NK-92 treated with Interleukin-12 subunit alpha and Interleukin-12 subunit beta, amount 100 ng/mL, for 24 hours (cell line): Measurements from ENCODE around the gene ZNF473.
A peak's percentile ranks its signal among the peaks of the same experiment; 100 is the strongest.

Source experiments
- DNase-seq: peaks from one replicate; lab custom pipeline; 2025; lab: John Stamatoyannopoulos, UW

Gene ZNF473

DNA sequence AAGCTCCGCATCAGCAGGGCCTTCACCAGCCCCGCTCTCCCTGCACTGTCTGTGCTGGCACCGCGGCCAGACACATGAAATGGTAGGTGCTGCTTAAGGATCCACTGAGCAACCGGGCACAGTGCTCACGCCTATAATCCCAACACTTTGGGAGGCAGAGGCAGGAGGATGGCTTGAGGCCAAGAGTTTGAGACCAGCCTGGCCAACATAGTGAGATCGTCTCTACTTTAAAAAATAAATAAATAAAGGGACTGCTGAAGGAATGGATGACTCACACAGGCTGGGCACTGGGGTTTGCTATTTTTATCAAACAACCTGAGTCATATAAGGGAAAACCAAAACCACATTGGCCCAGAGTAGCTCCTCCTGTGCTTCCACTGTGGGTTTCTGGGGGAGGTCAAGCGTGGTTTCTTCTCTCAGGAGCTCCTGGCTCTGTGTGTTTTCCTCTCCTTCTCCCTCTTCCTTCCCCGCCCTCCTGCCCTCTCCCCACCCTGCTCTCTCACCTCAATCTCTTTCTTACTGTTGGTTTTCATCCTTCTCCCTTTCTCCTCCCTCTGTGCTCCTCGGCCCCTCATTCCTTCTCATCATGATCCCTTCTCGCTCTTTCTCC is 21.9 kb upstream of the ZNF473 start:
- peak; percentile 55 for DNase-seq

DNA sequence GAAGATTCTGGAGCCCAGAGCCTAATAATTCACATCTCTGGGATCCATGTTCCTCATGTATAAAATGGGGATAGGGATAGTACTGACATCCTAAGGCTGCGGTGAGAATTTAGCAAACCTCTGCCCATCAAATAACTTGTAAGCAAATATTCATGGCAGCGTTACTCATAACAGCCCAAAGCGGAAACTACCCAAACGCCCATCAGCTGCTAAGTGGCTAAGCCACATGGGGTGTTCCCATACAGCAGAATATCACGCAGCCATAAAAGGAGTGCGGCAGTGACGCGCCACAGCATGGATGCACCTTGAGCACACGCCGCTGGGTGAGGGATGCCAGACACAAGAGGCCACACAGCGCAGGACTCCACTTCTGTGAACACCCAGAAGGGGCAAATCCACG is 20.4 kb upstream of the ZNF473 start:
- DNase-seq: no peak

GRCh38 chr19:50007170-50007569 is 18.6 kb upstream of the ZNF473 start:
- no peak for DNase-seq

GRCh38 chr19:50007947-50008346 is 17.9 kb upstream of the ZNF473 start:
- DNase-seq: no peak

GRCh38 chr19:50008532-50008931 is 17.3 kb upstream of the ZNF473 start:
- DNase-seq: no peak

- DNase-seq: no peak
These were observed 9.5 kb upstream of the ZNF473 start for GRCh38 chr19:50016225-50016807.

DNA sequence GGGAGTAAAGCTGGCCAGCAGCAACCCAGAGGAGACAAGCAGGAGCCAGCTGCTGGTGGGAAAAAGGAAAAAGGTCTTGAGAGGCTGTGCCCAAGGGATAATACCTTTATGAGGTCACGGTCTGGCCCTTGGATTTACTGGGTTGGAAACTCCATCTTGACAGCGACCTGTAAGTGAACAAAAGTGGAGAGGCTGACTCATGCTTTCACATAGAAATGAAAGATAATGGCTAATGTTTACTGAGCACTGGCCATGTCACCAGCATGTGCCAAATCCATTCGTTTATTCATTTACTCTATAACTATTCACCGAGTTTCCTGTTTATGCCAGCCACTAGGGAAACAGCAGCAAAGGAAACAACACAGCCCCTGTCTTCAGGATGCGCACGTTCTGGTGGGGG is 5.3 kb upstream of the ZNF473 start:
- no peak for DNase-seq

DNA sequence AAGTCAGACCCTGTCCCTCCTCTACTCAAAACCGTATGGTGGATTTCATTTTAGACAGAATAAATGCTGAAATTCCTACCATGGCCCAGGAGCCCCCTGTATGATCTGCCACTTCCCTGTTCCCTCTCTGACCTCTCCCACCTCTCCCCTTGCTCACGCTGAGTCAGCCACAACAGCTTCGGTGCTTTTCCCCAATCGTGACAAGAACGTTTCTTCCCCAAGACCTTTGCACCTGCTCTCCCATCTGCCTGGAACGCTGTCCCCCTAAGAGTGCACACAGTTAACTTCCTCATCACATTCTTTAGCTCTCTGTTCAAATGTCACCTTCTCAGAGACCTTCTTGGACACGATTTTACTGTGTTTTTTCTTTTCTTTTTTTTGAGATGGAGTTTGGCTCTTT is 3.0 kb upstream of the ZNF473 start:
- DNase-seq: no peak

DNA sequence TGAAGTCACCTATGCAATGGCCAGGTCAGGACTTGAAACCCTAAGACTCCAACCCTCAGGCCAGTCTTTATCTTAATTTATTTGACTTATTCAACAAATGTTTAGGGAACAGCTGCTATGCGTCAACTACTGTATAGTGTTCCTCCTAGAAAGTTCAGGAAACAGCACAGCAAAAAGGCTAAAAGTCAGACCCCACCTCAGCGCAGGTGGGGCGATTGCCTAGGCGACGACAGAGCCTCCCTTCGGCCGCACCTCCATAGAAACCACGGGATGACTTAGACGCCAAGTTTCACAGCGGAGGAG is 1.1 kb upstream of the ZNF473 start:
- no peak for DNase-seq

DNA sequence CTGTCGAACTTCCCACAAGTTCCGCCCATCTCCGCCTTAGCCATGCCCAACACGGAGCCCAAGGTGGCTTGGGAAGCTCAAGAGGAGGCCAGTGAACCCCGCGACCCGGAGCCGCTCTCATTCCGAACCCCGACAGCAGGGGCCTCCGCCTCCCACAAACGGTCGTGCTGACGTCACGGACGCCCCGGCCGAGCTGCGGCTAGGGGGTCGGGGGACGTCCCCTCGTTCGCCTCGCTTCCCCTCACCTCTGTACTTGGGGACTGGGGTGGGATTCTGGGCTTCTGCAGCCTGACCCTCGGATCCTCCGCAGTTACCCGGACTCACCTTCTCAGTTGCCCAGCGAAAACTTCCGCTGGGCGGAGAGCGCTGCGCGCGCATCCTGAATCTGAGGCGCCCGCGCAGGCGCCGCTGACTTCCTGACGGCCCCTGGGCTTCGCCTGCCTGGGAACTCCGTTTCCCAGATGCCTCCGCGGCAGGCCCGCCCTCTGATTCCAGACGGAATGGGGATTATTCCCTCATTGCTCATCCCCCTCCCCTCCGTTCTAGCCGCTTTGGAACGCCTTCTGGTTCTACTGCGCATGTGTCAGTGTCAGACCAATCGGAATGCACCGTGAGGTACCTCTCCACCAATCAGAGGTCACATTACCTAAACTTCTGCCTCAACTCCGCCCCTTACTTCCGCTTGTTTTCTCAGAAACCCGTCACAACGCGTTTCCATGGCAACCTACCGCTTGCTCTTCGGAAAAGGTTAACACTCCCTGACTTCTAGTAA is 597 bp upstream of the ZNF473 start, which contains the start of gene VRK3:
TSS of gene VRK3 (minus strand) at position 351 of the 772 bp plus-strand sequence. CDS start 9,210 bp downstream, outside the sequence.
- peak; percentile 98 for DNase-seq

DNA sequence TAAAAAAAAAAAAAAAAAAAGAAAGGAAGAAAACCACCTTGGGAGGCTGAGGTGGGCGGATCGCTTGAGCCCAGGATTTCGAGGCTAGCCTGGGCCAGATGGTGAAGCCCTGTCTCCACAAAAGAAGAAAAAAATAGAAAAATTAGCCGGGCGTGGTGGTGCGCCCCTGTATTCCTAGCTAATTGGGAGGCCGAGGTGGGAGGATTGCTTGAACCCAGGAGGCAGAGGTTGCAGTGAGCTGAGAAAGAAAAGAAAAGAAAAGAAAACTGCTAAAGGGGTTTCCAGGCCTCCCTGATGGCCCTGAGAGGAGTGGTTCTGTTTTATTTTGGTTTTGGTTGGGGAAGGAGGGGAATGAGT is 723 bp downstream of the ZNF473 start:
- DNase-seq: no peak

DNA sequence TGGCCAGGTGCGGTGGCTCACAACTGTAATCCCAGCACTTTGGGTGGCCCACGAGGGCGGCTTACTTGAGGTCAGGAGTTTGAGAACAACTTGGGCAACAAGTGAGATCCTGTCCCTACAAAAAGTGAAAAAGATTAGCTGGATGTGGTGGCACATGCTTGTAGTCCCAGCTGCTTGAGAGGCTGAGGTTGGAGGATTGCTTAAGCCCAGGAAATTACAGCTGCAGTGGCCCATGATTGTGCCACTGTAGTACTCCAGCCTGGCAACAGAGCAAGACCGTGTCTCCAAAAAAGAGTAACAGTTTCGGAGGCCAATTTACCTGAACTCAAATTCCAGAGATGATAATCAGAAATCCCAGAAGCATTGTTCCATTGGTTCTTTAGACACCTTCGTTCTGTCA is 4.4 kb downstream of the ZNF473 start:
- DNase-seq: no peak

DNA sequence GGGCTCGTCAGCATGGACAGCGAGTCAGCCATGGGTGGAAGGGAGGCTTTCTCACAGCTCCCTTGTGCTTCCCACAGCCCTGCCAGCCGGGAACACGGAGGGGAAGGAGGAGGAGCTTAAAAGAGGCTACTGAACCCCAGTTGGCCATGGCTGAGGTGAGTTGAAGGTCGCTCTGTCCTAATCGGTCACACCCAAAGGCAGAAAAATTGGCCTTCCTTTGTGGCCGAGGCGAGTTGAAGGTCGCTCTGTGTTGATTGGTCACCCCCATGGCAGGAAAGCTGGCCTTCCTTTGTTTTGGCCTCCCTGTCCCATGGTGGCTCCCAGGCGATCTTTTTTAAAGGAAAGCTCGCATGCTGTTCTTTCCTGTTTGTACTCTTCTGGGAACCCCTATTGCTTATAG is 5.1 kb downstream of the ZNF473 start:
- DNase-seq: no peak

- DNase-seq: no peak
These were observed 11.1 kb downstream of the ZNF473 start for GRCh38 chr19:50036908-50037307.

DNA sequence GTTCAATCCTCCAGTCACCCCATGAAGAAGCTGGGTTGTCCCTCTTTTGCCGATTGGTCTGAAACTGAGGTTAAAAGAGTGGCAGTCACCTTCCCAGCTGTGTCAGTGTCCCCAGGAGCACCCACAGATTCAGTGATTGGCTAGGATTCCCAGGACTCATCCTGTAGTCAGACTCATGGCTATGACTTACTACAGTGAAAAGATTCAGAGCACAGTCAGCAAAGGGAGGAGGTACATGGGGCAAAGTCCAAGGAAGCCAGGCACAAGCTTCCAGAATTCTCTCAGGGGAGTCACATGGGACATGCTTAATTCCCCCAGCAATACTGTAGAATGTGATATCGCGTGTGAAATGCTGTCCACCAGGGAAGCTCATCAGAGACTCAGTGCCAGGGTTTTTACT is 14.2 kb downstream of the ZNF473 start:
- no peak for DNase-seq

GRCh38 chr19:50040967-50041366 is 15.2 kb downstream of the ZNF473 start:
- no peak for DNase-seq

DNA sequence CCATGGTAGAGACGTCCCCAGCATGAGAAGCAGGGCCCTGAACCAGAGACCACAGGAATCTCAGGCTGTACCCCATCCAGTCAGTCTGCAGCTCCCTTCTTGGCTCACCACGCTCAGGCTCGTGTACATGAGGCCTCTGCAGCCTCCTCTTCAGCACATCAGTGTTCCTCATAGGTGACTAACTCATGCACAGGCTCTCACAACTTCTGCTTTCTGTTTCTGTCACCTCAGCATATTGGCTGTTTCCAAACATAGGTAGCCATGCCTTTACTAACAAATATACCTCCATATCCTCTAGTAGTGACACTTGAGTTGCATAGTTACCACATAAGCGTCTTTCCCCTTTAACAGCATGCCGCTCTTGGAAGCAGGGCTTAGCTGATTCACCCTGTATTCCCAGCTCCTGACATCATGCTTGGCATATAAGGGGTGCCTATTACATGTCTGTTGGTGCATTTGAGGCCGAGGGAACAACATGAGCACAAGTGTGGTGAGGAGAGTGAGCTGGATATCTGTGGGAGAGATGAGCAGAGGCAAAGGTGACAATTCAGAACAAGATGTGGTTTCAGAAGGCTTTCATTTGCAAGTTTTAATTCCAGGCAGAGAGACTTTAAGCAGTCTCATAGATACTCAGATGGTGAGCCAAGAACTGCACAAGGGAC is 16.7 kb downstream of the ZNF473 start:
- no peak for DNase-seq

- no peak for DNase-seq
These were observed 18.2 kb downstream of the ZNF473 start for GRCh38 chr19:50043967-50044366.

- no peak for DNase-seq
These were observed 19.1 kb downstream of the ZNF473 start for GRCh38 chr19:50044922-50045321.

DNA sequence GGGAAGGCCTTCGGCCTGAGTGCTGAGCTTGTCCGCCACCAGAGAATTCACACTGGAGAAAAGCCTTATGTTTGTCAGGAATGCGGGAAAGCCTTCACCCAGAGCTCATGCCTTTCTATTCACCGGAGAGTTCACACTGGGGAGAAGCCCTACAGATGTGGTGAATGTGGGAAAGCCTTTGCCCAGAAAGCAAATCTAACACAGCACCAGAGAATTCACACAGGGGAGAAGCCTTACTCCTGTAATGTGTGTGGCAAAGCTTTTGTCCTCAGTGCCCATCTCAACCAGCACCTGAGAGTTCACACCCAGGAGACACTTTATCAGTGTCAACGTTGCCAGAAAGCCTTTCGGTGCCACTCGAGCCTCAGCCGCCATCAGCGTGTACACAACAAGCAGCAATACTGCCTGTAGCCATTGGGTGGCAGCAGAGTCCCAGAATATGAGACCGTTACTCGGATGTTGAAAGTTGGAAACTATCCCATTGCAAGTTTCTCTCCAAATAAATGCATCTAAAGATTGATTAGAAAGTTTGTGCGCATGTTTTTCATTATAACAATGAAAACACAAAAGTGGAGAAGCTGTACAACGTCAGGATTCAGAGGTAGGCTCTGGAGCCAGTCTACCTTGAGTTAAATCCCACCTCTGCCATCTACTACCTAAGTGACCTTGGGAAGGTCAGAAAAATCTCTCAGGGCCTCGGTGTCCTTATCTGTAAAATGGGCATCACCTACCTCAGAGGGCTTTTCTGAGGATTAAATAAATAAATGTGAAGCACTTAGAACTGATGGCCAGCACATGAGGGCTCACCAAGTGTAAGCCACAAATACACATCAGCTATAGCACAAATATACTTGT is 21.1 kb downstream of the ZNF473 start:
- peak; percentile 9 for DNase-seq

DNA sequence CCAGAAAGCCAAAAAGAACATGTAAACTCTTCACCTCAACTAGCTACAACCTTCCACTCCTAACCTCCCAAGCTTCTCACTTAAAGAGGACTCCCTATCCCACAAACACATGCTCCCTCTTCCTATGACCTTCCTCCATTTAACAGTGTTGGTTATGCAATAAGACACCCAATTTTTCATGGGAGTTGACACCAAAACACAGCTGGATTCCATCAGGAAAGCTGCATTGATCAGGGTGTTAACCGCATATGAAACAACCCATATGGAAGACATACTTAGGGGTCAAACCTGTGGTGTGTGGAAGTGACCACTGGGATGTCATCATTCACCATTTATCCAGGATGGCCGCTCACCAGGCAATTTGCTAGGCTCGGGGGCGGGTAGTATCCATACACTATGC is 21.9 kb downstream of the ZNF473 start:
- no peak for DNase-seq
